T-helper 22 cell (primary cell): ENCODE data around the gene FLYWCH2.
"Not testable (repeated sequence)": the region's sequence is repeated elsewhere in the genome, so short reads cannot be mapped to it uniquely, and the experiment has no call there.

Experiments
- DNase-seq: peaks from one replicate; pipeline ENCODE4 v3.0.0-alpha.2; 2020; ENCODE audit warnings: low read depth

FLYWCH2 gene

DNA sequence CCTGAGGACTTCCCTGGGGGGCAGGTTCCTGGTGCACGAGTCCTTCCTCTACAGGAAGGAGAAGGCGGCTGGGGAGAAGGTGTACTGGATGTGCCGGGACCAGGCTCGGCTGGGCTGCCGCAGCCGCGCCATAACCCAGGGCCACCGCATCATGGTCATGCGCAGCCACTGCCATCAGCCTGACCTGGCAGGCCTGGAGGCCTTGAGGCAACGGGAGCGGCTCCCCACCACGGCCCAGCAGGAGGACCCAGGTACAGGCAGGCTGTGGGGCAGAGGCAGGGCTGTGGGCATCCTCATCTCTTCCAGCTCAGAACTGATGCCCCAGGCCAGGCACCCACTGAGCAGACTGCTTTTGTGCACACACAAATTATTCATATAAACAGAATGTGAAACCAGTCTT lies 55.2 kb downstream of the FLYWCH2 start:
- no peak for DNase-seq

GRCh38 chr16:2939968-2940367 lies 57.0 kb downstream of the FLYWCH2 start:
- DNase-seq, result no peak

GRCh38 chr16:2942045-2942444 lies 59.0 kb downstream of the FLYWCH2 start:
- DNase-seq, result no peak

DNA sequence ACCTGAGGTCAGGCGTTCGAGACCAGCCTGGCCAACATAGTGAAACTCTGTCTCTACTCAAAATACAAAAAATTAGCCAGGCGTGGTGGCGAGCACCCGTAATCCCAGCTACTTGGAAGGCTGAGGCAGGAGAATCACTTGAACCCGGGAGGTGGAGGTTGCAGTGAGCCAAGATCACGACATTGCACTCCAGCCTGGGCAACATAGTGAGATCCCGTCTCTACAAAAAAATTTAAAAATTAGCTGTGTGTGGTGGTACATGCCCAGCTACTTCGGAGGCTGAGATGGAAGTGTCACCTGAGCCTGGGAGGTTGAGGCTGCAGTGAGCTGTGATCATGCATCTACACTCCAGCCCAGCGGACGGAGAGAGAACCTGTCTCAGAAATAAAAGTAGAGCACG lies 60.7 kb downstream of the FLYWCH2 start:
- not testable (repeated sequence) for DNase-seq

DNA sequence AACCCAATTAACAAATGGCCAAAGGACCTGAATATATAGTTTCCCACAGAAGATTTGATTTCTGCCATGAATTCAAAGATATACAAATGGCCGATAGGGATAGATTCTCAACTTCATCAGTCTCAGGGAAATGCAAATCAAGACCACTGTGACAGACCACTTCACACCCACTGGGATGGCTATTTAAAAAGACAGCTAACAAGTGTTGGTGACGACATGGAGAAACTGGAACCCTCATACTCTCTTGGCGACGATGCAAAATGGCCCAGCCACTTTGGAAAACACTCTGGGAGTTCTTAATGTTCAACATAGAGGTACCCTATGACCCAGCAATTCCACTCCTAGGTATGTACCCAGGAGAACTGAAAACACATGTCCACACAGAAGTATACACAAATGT lies 63.6 kb downstream of the FLYWCH2 start:
- no peak for DNase-seq
